Endothelial cell of umbilical vein (primary cell): ENCODE results near the gene ARFGEF3. TPM values are rescaled to one million over a fixed set of nuclear protein-coding genes. Genes with fewer than 3 reads are reported as not detected.

Experiments used
- BruUV-seq: library from RNA; stranded (reverse); fragments of 400-500 nt; replicated peaks from 2 replicates; lab custom pipeline; 2021; lab: Mats Ljungman, UMichigan
- CTCF ChIA-PET: fragments of 300-600, 350-600 bp; sonication (Branson Sonifier 250); formaldehyde crosslinking; loops from one replicate; lab custom pipeline; 2021; ENCODE audit warnings: antibody characterized with exemption, inconsistent platforms; lab: Charles Lee
- POLR2A ChIA-PET: fragments of 300-600, 350-600 bp; sonication (Branson Sonifier 250); formaldehyde crosslinking; loops from one replicate; lab custom pipeline; 2021; ENCODE audit warnings: antibody characterized with exemption, inconsistent platforms; lab: Charles Lee
- DNase-seq: peaks from one replicate; pipeline ENCODE4 v3.0.0-alpha.2; 2011; ENCODE audit warnings: low read depth, low spot score
- FAIRE-seq: peaks from 2 replicates; lab custom pipeline; 2011; peaks lifted over from hg19 to GRCh38; lab: Jason Lieb, UNC
- H2AFZ ChIP-seq: 2 replicates; pipeline ENCODE4 v1.6.0; 2012; ENCODE audit warnings: low read depth, low read length, control low read depth, inconsistent platforms
- H3K27ac ChIP-seq: 2 replicates; pipeline ENCODE4 v1.5.1; 2011; ENCODE audit warnings: low read depth, mild to moderate bottlenecking, control low read depth, low read length, moderate library complexity; ENCODE audit not compliant: insufficient read depth
- H3K27me3 ChIP-seq, 2 experiments: 2 replicates each; pipeline versions ENCODE4 v1.6.0 to v1.6.1; 2011; ENCODE audit warnings: low read length in 2 of 2, mixed read lengths in 1 of 2; ENCODE audit not compliant: control insufficient read depth in 2 of 2, insufficient read depth in 2 of 2
- H3K36me3 ChIP-seq, 2 experiments: 2 replicates in 1 of 2; 3 replicates in 1 of 2; pipeline ENCODE4 v1.5.1; 2011; ENCODE audit warnings: low read length in 2 of 2, mild to moderate bottlenecking in 1 of 2, moderate library complexity in 1 of 2; ENCODE audit not compliant: control insufficient read depth in 2 of 2, insufficient read depth in 2 of 2; ENCODE audit errors: extremely low read depth in 1 of 2
- H3K4me1 ChIP-seq: 3 replicates; pipeline ENCODE4 v1.5.1; 2011; ENCODE audit warnings: mild to moderate bottlenecking, low read length; ENCODE audit not compliant: control insufficient read depth, insufficient read depth; ENCODE audit errors: extremely low read depth
- H3K4me2 ChIP-seq: 2 replicates; pipeline ENCODE4 v1.6.1; 2011; ENCODE audit warnings: low read length, control low read depth, mixed read lengths; ENCODE audit not compliant: insufficient read depth
- H3K4me3 ChIP-seq, 3 experiments: fragments of 200-600 bp in 1 of 3; sonication (generic), shearing (Covaris generic) in 1 of 3; replicated peaks in 1 of 3; 2 replicates each; pipeline ENCODE4 v1.5.1; 2011 to 2016; ENCODE audit warnings: control low read depth in 3 of 3, low read length in 3 of 3, mild to moderate bottlenecking in 2 of 3, inconsistent platforms in 1 of 3, low read depth in 1 of 3, moderate library complexity in 1 of 3; ENCODE audit not compliant: insufficient read depth in 1 of 3
- H3K79me2 ChIP-seq: 2 replicates; pipeline ENCODE4 v1.6.0; 2012; ENCODE audit warnings: low read length, inconsistent platforms; ENCODE audit not compliant: control insufficient read depth, insufficient read depth
- H3K9ac ChIP-seq: replicated peaks from 2 replicates; pipeline ENCODE3; 2011; ENCODE audit warnings: low read length, control low read depth; ENCODE audit not compliant: insufficient read depth; ENCODE audit errors: extremely low read depth
- H3K9me1 ChIP-seq: replicated peaks from 3 replicates; pipeline ENCODE4 v1.6.0; 2011; ENCODE audit warnings: mild to moderate bottlenecking, low read length; ENCODE audit not compliant: control insufficient read depth, insufficient read depth; ENCODE audit errors: extremely low read depth
- H3K9me3 ChIP-seq: replicated peaks from 2 replicates; pipeline ENCODE4 v1.5.1; 2012; ENCODE audit warnings: low read length, inconsistent platforms; ENCODE audit not compliant: control insufficient read depth, insufficient read depth
- H4K20me1 ChIP-seq: replicated peaks from 2 replicates; pipeline ENCODE3; 2011; ENCODE audit warnings: mild to moderate bottlenecking, low read length; ENCODE audit not compliant: control insufficient read depth, insufficient read depth; ENCODE audit errors: extremely low read depth
- EZH2 ChIP-seq: IDR thresholded peaks from 2 replicates; pipeline ENCODE4 v1.6.1; 2012; ENCODE audit warnings: borderline replicate concordance, low read depth, mild to moderate bottlenecking, moderate library complexity, low read length, inconsistent platforms; ENCODE audit not compliant: severe bottlenecking
- FOS ChIP-seq: IDR thresholded peaks from 2 replicates; pipeline ENCODE4 v1.6.1; 2011; ENCODE audit warnings: mild to moderate bottlenecking, low read length, moderate library complexity, borderline replicate concordance; ENCODE audit not compliant: insufficient read depth
- GATA2 ChIP-seq: IDR thresholded peaks from 2 replicates; pipeline ENCODE4 v1.7.0; 2011; ENCODE audit warnings: low read depth, mild to moderate bottlenecking, moderate library complexity, mixed read lengths, low read length; ENCODE audit not compliant: insufficient read length, insufficient read depth
- JUN ChIP-seq: IDR thresholded peaks from 2 replicates; pipeline ENCODE4 v1.6.1; 2011; ENCODE audit warnings: borderline replicate concordance, low read depth; ENCODE audit not compliant: insufficient read length, insufficient read depth
- MYC ChIP-seq: IDR thresholded peaks from one replicate; pipeline ENCODE4 v1.6.1; 2011; ENCODE audit warnings: mild to moderate bottlenecking, low read depth, low read length
- POLR2A ChIP-seq: IDR thresholded peaks from 2 replicates; pipeline ENCODE4 v1.6.1; 2012; ENCODE audit warnings: low read depth, mild to moderate bottlenecking, control low read depth, low read length
- POLR2AphosphoS5 ChIP-seq: IDR thresholded peaks from 2 replicates; pipeline ENCODE4 v1.6.1; 2012; ENCODE audit warnings: low read depth, mild to moderate bottlenecking, control low read depth, low read length, moderate library complexity; ENCODE audit not compliant: insufficient read depth
- dilution Hi-C: fragments of 300-500 bp; cut with MboI; formaldehyde crosslinking; loops from one replicate; pipeline ENCODE4 v1.15.0; 2019; ENCODE audit warnings: low sequenced_read_pairs; ENCODE audit not compliant: extremely low pct_ligation_motif_present
- intact Hi-C: fragments of 100-400 bp; cut with micrococcal nuclease; formaldehyde crosslinking; loops from one replicate; pipeline ENCODE4 v1.10.0; 2022
- polyA plus RNA-seq, 4 experiments: library from polyadenylated mRNA; depleted of rRNA in 3 of 4; stranded (reverse) in 3 of 4; unstranded in 1 of 4; fragments of >200 nt; gene quantifications; 2 replicates each; pipeline versions ENCODE4 v1.2.1 to v1.2.3, GENCODE V29; 2011 to 2012; ENCODE audit warnings: missing spikeins in 1 of 4
- total RNA-seq: library from RNA; stranded (reverse); gene quantifications from 2 replicates; pipeline ENCODE4 v1.2.3, GENCODE V29; 2021
- TF ChIP-seq, protein P1 (sequence below), 2 donors: IDR thresholded peaks; 1 replicate in 1 of 2; 2 replicates in 1 of 2; pipeline ENCODE4 v1.5.1; 2011; ENCODE audit warnings: low read length in 2 of 2, mild to moderate bottlenecking in 2 of 2, moderate library complexity in 2 of 2, control low read depth in 1 of 2, inconsistent platforms in 1 of 2, low read depth in 1 of 2; ENCODE audit not compliant: insufficient read depth in 1 of 2; ENCODE audit errors: extremely low read depth in 1 of 2
- TF ChIP-seq, protein P2 (sequence below): IDR thresholded peaks from 2 replicates; pipeline ENCODE4 v1.6.1; 2011; ENCODE audit not compliant: insufficient read depth, insufficient read length

Gene ARFGEF3
- total and polyA plus RNA-seq, 2 donors (not counting 3 experiments of a cell fraction or from before 2014, with no cell fraction given) = 1.3 to 7.3 TPM

DNA sequence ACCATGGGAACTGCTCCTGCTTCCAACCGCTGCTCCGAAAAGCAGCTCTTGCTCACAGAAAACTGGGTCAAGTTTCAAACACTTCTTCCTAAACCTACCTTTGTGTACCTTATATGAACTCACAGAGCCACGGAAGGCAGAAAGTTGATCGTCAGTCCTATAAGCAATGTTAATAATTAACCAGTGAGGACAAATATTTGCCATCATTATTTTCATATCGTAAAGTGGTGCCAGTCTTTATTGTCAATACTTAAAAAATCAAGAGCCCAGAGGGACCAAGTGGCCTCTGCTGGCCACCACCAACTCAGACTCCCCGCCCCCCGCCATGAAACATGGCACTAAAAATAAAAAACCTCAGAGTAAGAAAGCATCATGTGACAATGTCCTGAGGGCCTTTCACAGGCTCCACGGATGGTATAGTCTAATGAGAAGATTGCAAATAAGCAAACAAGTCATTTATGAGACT is 65.6 kb downstream of the ARFGEF3 start:
- Histone ChIP-seq H3K27ac (no peak overlapping the region), H4K20me1 (no peaks in the 10 kb centered on the region), H2AFZ (no peak overlapping the region), H3K4me1 (peaks cover 15% of the 10 kb centered on the region), H3K4me3 (no peak overlapping the region), H3K4me2 (no peak overlapping the region), H3K9me3 (no peaks in the 10 kb centered on the region), H3K27me3 (no peaks in the 10 kb centered on the region), H3K9me1 (no peaks in the 10 kb centered on the region), H3K36me3 (no peaks in the 10 kb centered on the region), H3K9ac (no peak overlapping the region), H3K79me2 (no peaks in the 10 kb centered on the region)
- DNase-seq (no peak), FAIRE-seq (no peak)
- CTCF ChIA-PET = interaction anchor here (1.3 kb wide), 1 partner anchor 9 kb away, joined by 3 read pairs; no protein-coding TSS in a partner anchor
- TF ChIP-seq MYC = no peak
- TF ChIP-seq, protein P1, sequence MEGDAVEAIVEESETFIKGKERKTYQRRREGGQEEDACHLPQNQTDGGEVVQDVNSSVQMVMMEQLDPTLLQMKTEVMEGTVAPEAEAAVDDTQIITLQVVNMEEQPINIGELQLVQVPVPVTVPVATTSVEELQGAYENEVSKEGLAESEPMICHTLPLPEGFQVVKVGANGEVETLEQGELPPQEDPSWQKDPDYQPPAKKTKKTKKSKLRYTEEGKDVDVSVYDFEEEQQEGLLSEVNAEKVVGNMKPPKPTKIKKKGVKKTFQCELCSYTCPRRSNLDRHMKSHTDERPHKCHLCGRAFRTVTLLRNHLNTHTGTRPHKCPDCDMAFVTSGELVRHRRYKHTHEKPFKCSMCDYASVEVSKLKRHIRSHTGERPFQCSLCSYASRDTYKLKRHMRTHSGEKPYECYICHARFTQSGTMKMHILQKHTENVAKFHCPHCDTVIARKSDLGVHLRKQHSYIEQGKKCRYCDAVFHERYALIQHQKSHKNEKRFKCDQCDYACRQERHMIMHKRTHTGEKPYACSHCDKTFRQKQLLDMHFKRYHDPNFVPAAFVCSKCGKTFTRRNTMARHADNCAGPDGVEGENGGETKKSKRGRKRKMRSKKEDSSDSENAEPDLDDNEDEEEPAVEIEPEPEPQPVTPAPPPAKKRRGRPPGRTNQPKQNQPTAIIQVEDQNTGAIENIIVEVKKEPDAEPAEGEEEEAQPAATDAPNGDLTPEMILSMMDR (IDR thresholded peaks at IDR 0.05; ENCODE audit: extremely low read depth in 1 of 2, insufficient read depth in 1 of 2, low read depth in 1 of 2, low read length in 2 of 2) = no peak
- TF ChIP-seq JUN = no peak
- TF ChIP-seq, protein P2, sequence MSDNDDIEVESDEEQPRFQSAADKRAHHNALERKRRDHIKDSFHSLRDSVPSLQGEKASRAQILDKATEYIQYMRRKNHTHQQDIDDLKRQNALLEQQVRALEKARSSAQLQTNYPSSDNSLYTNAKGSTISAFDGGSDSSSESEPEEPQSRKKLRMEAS = no peak
- no peak for TF ChIP-seq GATA2
- no peak for TF ChIP-seq FOS
- no peak for TF ChIP-seq EZH2
- no peak for TF ChIP-seq POLR2AphosphoS5
- no peak for TF ChIP-seq POLR2A
- intact Hi-C loops (no loop called here), dilution Hi-C loops (no loop called here)
- POLR2A ChIA-PET = no interaction called here
- no TSS peak for BruUV-seq
